Measurements from ENCODE around the gene HVCN1. TPM values are rescaled to one million over a fixed set of nuclear protein-coding genes. Genes with fewer than 3 reads are reported as not detected.

HVCN1 gene
- polyA plus RNA-seq, 1 experiment: 3.9 TPM

- POLR2A ChIA-PET: no interaction called here
- no peaks in the 10 kb centered on the region for H3K27me3 ChIP-seq (ENCODE audit: control insufficient read depth, insufficient read depth, low read length)
- TF ChIP-seq CTCF (IDR thresholded peaks at IDR 0.05; ENCODE audit: insufficient read depth, low read depth, low read length): no peak
- CTCF ChIA-PET: no interaction called here
- H3K4me3 ChIP-seq (ENCODE audit: low read depth, low read length): no peak overlapping the region
- DNase-seq (ENCODE audit: low read depth): no peak
- no peaks in the 10 kb centered on the region for H3K36me3 ChIP-seq (ENCODE audit: control insufficient read depth, insufficient read depth, low read length)
These were observed 20.3 kb downstream of the HVCN1 start for GRCh38 chr12:110668480-110669192.

GRCh38 chr12:110667671-110668070 lies 21.2 kb downstream of the HVCN1 start:
- no peaks in the 10 kb centered on the region for H3K36me3 ChIP-seq (ENCODE audit: control insufficient read depth, insufficient read depth, low read length)
- CTCF ChIA-PET: no interaction called here
- TF ChIP-seq CTCF (IDR thresholded peaks at IDR 0.05; ENCODE audit: insufficient read depth, low read depth, low read length): no peak
- DNase-seq (ENCODE audit: low read depth): no peak
- H3K4me3 ChIP-seq (ENCODE audit: low read depth, low read length): no peak overlapping the region
- H3K27me3 ChIP-seq (ENCODE audit: control insufficient read depth, insufficient read depth, low read length): no peaks in the 10 kb centered on the region
- POLR2A ChIA-PET: no interaction called here

DNA sequence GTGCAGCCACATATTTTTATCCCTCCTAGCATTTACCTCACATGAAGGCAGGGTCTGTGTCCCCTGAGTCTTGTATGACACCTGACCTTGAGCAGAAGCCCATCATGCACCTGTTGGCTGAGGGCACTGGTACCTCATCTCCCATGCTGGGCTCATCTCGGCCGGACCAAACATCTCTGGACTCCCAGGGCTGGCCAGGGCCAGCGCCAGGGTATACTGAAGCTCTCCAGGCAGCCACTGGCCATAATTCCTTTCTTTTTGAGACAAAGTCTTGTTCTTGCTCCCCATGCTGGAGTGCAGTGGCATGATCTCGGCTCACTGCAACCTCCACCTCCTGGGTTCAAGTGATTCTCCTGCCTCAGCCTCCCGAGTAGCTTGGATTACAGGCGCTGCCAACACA lies 22.0 kb downstream of the HVCN1 start:
- Histone ChIP-seq H3K36me3 (ENCODE audit: control insufficient read depth, insufficient read depth, low read length) (no peaks in the 10 kb centered on the region), H3K4me3 (ENCODE audit: low read depth, low read length) (no peak overlapping the region), H3K27me3 (ENCODE audit: control insufficient read depth, insufficient read depth, low read length) (no peaks in the 10 kb centered on the region)
- ChIA-PET CTCF (no interaction called here), POLR2A (no interaction called here)
- DNase-seq (ENCODE audit: low read depth): no peak
- TF ChIP-seq CTCF (IDR thresholded peaks at IDR 0.05; ENCODE audit: insufficient read depth, low read depth, low read length): no peak

DNA sequence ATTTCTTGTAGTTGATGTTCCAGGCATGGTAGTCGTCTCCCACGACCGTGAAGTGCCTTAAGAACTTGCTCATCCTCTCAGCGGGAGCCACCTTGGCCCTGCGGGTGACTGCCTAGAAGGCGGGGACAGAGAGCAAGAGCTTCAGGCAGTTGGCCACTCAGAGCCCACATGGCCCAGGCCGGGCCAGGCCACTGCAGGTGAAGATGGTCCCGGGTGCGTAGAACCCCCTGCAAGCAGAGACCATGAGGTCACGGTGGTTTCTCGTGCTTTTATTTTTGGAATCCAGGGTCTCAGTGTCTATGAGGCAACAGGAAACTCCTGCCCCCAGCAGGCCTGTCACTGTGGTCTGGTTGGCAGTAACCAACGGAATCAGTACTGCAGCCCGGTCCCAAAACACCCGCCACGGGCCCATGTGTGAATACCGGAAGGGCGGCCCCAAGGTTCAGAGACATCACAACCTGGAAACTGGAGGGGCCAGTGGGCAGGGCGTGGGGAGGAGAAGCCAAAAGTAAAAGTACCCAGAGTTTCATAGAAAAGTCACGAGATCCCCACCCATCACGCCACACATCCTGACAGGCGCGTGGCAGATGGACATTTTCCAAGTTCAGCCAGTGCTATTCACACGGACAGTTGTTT lies 27.5 kb downstream of the HVCN1 start:
- TF ChIP-seq CTCF (IDR thresholded peaks at IDR 0.05; ENCODE audit: insufficient read depth, low read depth, low read length): no peak
- ChIA-PET CTCF (no interaction called here), POLR2A (no interaction called here)
- Histone ChIP-seq H3K36me3 (ENCODE audit: control insufficient read depth, insufficient read depth, low read length) (no peaks in the 10 kb centered on the region), H3K27me3 (ENCODE audit: control insufficient read depth, insufficient read depth, low read length) (no peaks in the 10 kb centered on the region), H3K4me3 (ENCODE audit: low read depth, low read length) (no peak overlapping the region)
- DNase-seq (ENCODE audit: low read depth): no peak

- DNase-seq (ENCODE audit: low read depth): no peak
- ChIA-PET POLR2A (no interaction called here), CTCF (interaction anchor here (0.6 kb wide), 1 partner anchor 1659 kb away, joined by 4 read pairs; no protein-coding TSS in a partner anchor)
- TF ChIP-seq CTCF (IDR thresholded peaks at IDR 0.05; ENCODE audit: insufficient read depth, low read depth, low read length): no peak
- Histone ChIP-seq H3K36me3 (ENCODE audit: control insufficient read depth, insufficient read depth, low read length) (no peaks in the 10 kb centered on the region), H3K27me3 (ENCODE audit: control insufficient read depth, insufficient read depth, low read length) (no peaks in the 10 kb centered on the region), H3K4me3 (ENCODE audit: low read depth, low read length) (no peak overlapping the region)
These were observed 30.0 kb downstream of the HVCN1 start for GRCh38 chr12:110658878-110659277.

Measured in BJ (cell line).